ENCODE results near the gene GEMIN7.

- TF ChIP-seq, protein P1, sequence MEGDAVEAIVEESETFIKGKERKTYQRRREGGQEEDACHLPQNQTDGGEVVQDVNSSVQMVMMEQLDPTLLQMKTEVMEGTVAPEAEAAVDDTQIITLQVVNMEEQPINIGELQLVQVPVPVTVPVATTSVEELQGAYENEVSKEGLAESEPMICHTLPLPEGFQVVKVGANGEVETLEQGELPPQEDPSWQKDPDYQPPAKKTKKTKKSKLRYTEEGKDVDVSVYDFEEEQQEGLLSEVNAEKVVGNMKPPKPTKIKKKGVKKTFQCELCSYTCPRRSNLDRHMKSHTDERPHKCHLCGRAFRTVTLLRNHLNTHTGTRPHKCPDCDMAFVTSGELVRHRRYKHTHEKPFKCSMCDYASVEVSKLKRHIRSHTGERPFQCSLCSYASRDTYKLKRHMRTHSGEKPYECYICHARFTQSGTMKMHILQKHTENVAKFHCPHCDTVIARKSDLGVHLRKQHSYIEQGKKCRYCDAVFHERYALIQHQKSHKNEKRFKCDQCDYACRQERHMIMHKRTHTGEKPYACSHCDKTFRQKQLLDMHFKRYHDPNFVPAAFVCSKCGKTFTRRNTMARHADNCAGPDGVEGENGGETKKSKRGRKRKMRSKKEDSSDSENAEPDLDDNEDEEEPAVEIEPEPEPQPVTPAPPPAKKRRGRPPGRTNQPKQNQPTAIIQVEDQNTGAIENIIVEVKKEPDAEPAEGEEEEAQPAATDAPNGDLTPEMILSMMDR (IDR thresholded peaks at IDR 0.05) = no peak
- TF ChIP-seq POLR2A (IDR thresholded peaks at IDR 0.05) = no peak
Observed at GRCh38 chr19:45050036-45050435, 29.0 kb upstream of the GEMIN7 start.
